GM18526 (cell line): ENCODE measurements around the gene SEPTIN5.

Source experiments
- POLR2A ChIP-seq: IDR thresholded peaks from 3 replicates; pipeline ENCODE4 v1.6.1; 2011; ENCODE audit not compliant: insufficient read length; ENCODE audit errors: extremely low read depth

The SEPTIN5 gene

GRCh38 chr22:19753996-19754700, 39.8 kb downstream of the SEPTIN5 start:
- no peak for TF ChIP-seq POLR2A

GRCh38 chr22:19754701-19755144, 40.4 kb downstream of the SEPTIN5 start:
- TF ChIP-seq POLR2A: no peak

GRCh38 chr22:19755145-19755710, 40.9 kb downstream of the SEPTIN5 start:
- TF ChIP-seq POLR2A: no peak

- TF ChIP-seq POLR2A: no peak
Observed at GRCh38 chr22:19755722-19756287, 41.5 kb downstream of the SEPTIN5 start.

- TF ChIP-seq POLR2A: no peak
Observed at GRCh38 chr22:19756288-19757128, 42.2 kb downstream of the SEPTIN5 start.

GRCh38 chr22:19757140-19757984, 43.1 kb downstream of the SEPTIN5 start:
- no peak for TF ChIP-seq POLR2A

GRCh38 chr22:19757985-19758895, 43.9 kb downstream of the SEPTIN5 start:
- no peak for TF ChIP-seq POLR2A

- no peak for TF ChIP-seq POLR2A
Observed at GRCh38 chr22:19758896-19759426, 44.7 kb downstream of the SEPTIN5 start.

GRCh38 chr22:19759427-19760057, 45.2 kb downstream of the SEPTIN5 start:
- TF ChIP-seq POLR2A: no peak

GRCh38 chr22:19760058-19760950, 46.0 kb downstream of the SEPTIN5 start, which contains the start of gene TBX1:
TBX1 (plus strand) TSS chr22:19760778; CDS start chr22:19760844, 66 bp downstream.
- TF ChIP-seq POLR2A: no peak

- no peak for TF ChIP-seq POLR2A
Observed at GRCh38 chr22:19760951-19761724, 46.8 kb downstream of the SEPTIN5 start.
